Endothelial cell (in vitro differentiated cells): ENCODE measurements around the gene VIPR2. TPM values are rescaled to one million over a fixed set of nuclear protein-coding genes. Genes with fewer than 3 reads are reported as not detected.

Source experiments
- DNase-seq: peaks from one replicate; pipeline ENCODE4 v3.0.0; 2021; ENCODE audit warnings: low spot score
- H3K27ac Mint-ChIP-seq: one replicate; pipeline ENCODE4 v1.8.0; 2021; ENCODE audit warnings: mixed read lengths, inconsistent platforms; ENCODE audit not compliant: unreplicated experiment
- H3K27me3 Mint-ChIP-seq: one replicate; pipeline ENCODE4 v1.8.0; 2021; ENCODE audit warnings: mild to moderate bottlenecking, moderate library complexity, mixed read lengths, inconsistent platforms; ENCODE audit not compliant: unreplicated experiment
- H3K36me3 Mint-ChIP-seq: one replicate; pipeline ENCODE4 v1.8.0; 2021; ENCODE audit warnings: mild to moderate bottlenecking, low read depth, mixed read lengths, inconsistent platforms; ENCODE audit not compliant: unreplicated experiment
- H3K4me1 Mint-ChIP-seq: one replicate; pipeline ENCODE4 v1.8.0; 2021; ENCODE audit warnings: mild to moderate bottlenecking, mixed read lengths, inconsistent platforms; ENCODE audit not compliant: unreplicated experiment
- H3K4me3 Mint-ChIP-seq: one replicate; pipeline ENCODE4 v1.8.0; 2021; ENCODE audit warnings: mild to moderate bottlenecking, mixed read lengths, inconsistent platforms; ENCODE audit not compliant: unreplicated experiment
- H3K9me3 Mint-ChIP-seq: one replicate; pipeline ENCODE4 v1.8.0; 2021; ENCODE audit warnings: mixed read lengths, inconsistent platforms; ENCODE audit not compliant: unreplicated experiment
- CTCF ChIP-seq: fragments of 200-600 bp; sonication (generic); IDR thresholded peaks from one replicate; pipeline ENCODE4 v1.5.0; 2021; ENCODE audit warnings: antibody characterized with exemption; ENCODE audit not compliant: unreplicated experiment
- total RNA-seq: library from RNA; stranded (reverse); fragmentation: NEBNext Ultra II Directional; extraction: Animal tissue kit (Norgen Biotek cat#: 25700); gene quantifications from one replicate; pipeline ENCODE4 v1.2.1, GENCODE V29; 2021; ENCODE audit not compliant: unreplicated experiment

The VIPR2 gene
- total RNA-seq, 1 donor from 2014 or later: 2.4 TPM

GRCh38 chr7:159119026-159119741 is 25.5 kb downstream of the VIPR2 start:
- peaks cover 8% of the 10 kb centered on the region for H3K27me3 Mint-ChIP-seq
- no peak for TF ChIP-seq CTCF
- H3K4me1 Mint-ChIP-seq: peaks cover 4% of the 10 kb centered on the region
- DNase-seq: no peak
- no peaks in the 10 kb centered on the region for H3K9me3 Mint-ChIP-seq
- H3K36me3 Mint-ChIP-seq: no peaks in the 10 kb centered on the region
- no peak overlapping the region for H3K27ac Mint-ChIP-seq
- H3K4me3 Mint-ChIP-seq: no peak overlapping the region

DNA sequence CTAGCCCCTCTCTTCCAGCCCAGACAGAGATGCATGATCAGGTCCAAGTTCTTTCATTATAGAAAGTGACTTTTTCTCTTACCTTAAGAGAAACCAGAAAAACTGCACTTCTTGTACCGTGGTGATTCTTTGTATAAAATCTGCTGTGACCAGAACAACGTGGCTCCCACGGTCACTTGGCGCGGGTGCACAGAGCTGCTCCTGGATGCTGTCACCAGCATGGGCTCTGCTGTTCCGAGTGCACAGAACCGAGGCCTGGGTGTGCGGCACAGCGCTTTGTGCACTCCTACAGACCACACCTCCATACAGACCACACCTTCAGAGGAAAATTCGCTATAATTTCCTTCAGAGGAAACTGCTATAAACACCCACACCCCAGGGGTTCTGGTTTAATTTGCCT is 26.0 kb downstream of the VIPR2 start:
- Mint-ChIP-seq H3K27ac (no peak overlapping the region), H3K27me3 (peaks cover 6% of the 10 kb centered on the region), H3K36me3 (no peaks in the 10 kb centered on the region), H3K4me3 (no peak overlapping the region), H3K4me1 (peaks cover 4% of the 10 kb centered on the region), H3K9me3 (no peaks in the 10 kb centered on the region)
- no peak for DNase-seq
- no peak for TF ChIP-seq CTCF

DNA sequence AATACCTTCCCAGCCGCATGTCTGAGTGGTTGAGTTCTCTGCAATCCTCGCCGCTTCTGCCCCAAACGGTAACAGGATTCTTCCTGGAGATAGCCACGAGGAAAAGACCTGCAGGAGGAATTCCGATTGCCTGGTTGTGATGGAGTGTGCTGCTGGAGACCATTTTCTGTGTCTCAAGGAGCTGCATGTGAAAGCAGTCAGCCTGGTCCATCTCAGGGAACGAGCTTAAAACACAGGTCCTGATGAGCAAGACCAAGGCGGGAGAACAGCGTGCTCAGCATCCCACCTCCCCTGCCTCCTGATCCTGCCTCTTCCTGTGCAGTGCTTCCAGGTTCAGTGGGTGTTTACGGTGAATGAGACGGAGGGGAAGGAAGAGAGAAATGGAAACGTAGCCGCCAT is 26.5 kb downstream of the VIPR2 start:
- no peak overlapping the region for H3K27ac Mint-ChIP-seq
- peaks cover 4% of the 10 kb centered on the region for H3K4me1 Mint-ChIP-seq
- peaks cover 6% of the 10 kb centered on the region for H3K27me3 Mint-ChIP-seq
- no peak for TF ChIP-seq CTCF
- DNase-seq: no peak
- H3K36me3 Mint-ChIP-seq: no peaks in the 10 kb centered on the region
- no peak overlapping the region for H3K4me3 Mint-ChIP-seq
- H3K9me3 Mint-ChIP-seq: no peaks in the 10 kb centered on the region

DNA sequence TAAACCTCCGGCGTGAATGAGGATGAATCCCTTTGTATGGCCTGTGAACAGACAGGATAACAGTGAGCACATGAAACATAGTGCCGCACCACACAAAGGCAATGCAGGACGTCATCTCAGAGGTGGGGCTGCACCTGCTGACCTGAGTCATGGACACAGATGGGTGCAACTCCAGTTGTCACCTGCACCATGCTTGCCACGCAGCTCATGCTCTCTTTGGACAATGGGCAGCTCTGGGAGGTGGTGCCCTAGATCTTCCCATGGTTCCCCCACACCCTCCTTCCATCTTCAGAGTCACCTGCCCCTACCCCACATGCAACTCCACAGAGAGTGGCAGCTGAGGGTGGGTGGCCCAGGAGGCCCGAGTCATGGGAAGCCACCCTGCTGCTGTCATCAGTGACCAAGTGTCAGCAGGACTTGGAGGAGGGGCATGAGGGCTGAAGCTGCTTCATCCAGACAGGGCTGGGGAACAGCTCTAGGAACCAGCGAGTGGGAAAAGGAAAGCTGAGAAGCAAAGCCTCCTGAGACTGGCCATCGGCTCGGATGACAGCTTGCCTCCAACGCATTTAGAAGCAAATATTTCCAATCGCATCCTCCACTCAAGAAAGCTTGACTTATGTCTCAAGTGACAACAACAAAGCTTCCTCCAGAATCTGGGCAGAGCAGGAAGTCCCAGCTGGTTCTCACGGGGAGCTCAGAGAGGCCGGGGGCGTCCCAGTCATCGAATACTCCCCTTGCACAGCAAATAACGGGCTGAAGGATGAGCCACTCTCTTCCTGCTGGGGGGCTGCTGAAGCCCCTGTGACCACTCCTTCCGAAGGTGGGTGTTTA is 27.1 kb downstream of the VIPR2 start:
- DNase-seq: no peak
- no peaks in the 10 kb centered on the region for H3K9me3 Mint-ChIP-seq
- no peak overlapping the region for H3K4me3 Mint-ChIP-seq
- H3K27me3 Mint-ChIP-seq: peaks cover 5% of the 10 kb centered on the region
- no peak for TF ChIP-seq CTCF
- peaks cover 4% of the 10 kb centered on the region for H3K4me1 Mint-ChIP-seq
- H3K36me3 Mint-ChIP-seq: no peaks in the 10 kb centered on the region
- no peak overlapping the region for H3K27ac Mint-ChIP-seq
